SK-N-SH treated with all-trans-retinoic acid at 6 μM for 48 hours (cell line): ENCODE data around the gene SLC9A7.

Experiments
- GLIS3 ChIP-seq: fragments of 250-450 bp; sonication (Bioruptor Pico); IDR thresholded peaks from 2 replicates; pipeline ENCODE4 v1.5.0; 2020; ENCODE audit warnings: mild to moderate bottlenecking, moderate library complexity
- RARB ChIP-seq: fragments of 250-450 bp; sonication (Bioruptor Pico); IDR thresholded peaks from 2 replicates; pipeline ENCODE4 v1.8.0; 2021; ENCODE audit warnings: mild to moderate bottlenecking, moderate library complexity
- ZNF8 ChIP-seq: fragments of 450-650 bp; formaldehyde crosslinking; IDR thresholded peaks from 2 replicates; pipeline ENCODE4 v1.5.0; 2020; ENCODE audit warnings: mild to moderate bottlenecking, moderate library complexity
- TF ChIP-seq, protein P1 (sequence below): fragments of 250-450 bp; sonication (Bioruptor Pico); IDR thresholded peaks from 2 replicates; pipeline ENCODE4 v1.8.0; 2021; ENCODE audit warnings: low read depth, mild to moderate bottlenecking, moderate library complexity, borderline replicate concordance
- TF ChIP-seq, protein P2 (sequence below): fragments of 250-450 bp; sonication (Bioruptor Pico); IDR thresholded peaks from 2 replicates; pipeline ENCODE4 v1.8.0; 2020; ENCODE audit warnings: mild to moderate bottlenecking, moderate library complexity, borderline replicate concordance

- TF ChIP-seq, protein P1, sequence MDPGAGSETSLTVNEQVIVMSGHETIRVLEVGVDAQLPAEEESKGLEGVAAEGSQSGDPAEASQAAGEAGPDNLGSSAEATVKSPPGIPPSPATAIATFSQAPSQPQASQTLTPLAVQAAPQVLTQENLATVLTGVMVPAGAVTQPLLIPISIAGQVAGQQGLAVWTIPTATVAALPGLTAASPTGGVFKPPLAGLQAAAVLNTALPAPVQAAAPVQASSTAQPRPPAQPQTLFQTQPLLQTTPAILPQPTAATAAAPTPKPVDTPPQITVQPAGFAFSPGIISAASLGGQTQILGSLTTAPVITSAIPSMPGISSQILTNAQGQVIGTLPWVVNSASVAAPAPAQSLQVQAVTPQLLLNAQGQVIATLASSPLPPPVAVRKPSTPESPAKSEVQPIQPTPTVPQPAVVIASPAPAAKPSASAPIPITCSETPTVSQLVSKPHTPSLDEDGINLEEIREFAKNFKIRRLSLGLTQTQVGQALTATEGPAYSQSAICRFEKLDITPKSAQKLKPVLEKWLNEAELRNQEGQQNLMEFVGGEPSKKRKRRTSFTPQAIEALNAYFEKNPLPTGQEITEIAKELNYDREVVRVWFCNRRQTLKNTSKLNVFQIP = no peak
- TF ChIP-seq, protein P2, sequence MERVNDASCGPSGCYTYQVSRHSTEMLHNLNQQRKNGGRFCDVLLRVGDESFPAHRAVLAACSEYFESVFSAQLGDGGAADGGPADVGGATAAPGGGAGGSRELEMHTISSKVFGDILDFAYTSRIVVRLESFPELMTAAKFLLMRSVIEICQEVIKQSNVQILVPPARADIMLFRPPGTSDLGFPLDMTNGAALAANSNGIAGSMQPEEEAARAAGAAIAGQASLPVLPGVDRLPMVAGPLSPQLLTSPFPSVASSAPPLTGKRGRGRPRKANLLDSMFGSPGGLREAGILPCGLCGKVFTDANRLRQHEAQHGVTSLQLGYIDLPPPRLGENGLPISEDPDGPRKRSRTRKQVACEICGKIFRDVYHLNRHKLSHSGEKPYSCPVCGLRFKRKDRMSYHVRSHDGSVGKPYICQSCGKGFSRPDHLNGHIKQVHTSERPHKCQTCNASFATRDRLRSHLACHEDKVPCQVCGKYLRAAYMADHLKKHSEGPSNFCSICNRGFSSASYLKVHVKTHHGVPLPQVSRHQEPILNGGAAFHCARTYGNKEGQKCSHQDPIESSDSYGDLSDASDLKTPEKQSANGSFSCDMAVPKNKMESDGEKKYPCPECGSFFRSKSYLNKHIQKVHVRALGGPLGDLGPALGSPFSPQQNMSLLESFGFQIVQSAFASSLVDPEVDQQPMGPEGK (CRISPR knock-in tag) = no peak
- TF ChIP-seq GLIS3 (CRISPR knock-in tag) = no peak
- TF ChIP-seq RARB (CRISPR knock-in tag) = no peak
- no peak for TF ChIP-seq ZNF8
These were observed 51.5 kb downstream of the SLC9A7 start for GRCh38 chrX:46707274-46707965.
